HG03571 (cell line): ENCODE measurements around the gene MAPK4.

Experiments used
- ATAC-seq: cut with Tn5 transposase; IDR thresholded peaks from one replicate; pipeline ENCODE4 v1.9.1; 2021; ENCODE audit not compliant: unreplicated experiment

The MAPK4 gene

GRCh38 chr18:50653402-50654093 is 93.7 kb downstream of the MAPK4 start:
- ATAC-seq = no peak

GRCh38 chr18:50654211-50654610 is 94.3 kb downstream of the MAPK4 start:
- ATAC-seq = no peak

GRCh38 chr18:50654658-50655550 is 95.0 kb downstream of the MAPK4 start:
- ATAC-seq = no peak

- no peak for ATAC-seq
These were observed 96.5 kb downstream of the MAPK4 start for GRCh38 chr18:50656396-50656795.

- no peak for ATAC-seq
These were observed 97.1 kb downstream of the MAPK4 start for GRCh38 chr18:50656841-50657470.

GRCh38 chr18:50658601-50659000 is 98.7 kb downstream of the MAPK4 start:
- no peak for ATAC-seq

GRCh38 chr18:50659091-50660003 is 99.5 kb downstream of the MAPK4 start:
- ATAC-seq = no peak

- no peak for ATAC-seq
These were observed 101.1 kb downstream of the MAPK4 start for GRCh38 chr18:50661013-50661412.

GRCh38 chr18:50662177-50662576 is 102.3 kb downstream of the MAPK4 start:
- ATAC-seq = no peak

- no peak for ATAC-seq
These were observed 103.0 kb downstream of the MAPK4 start for GRCh38 chr18:50662775-50663383.

GRCh38 chr18:50663626-50664441 is 103.9 kb downstream of the MAPK4 start:
- ATAC-seq = no peak

- no peak for ATAC-seq
These were observed 105.1 kb downstream of the MAPK4 start for GRCh38 chr18:50665015-50665414.

- ATAC-seq = no peak
These were observed 105.6 kb downstream of the MAPK4 start for GRCh38 chr18:50665519-50665918.

- ATAC-seq = no peak
These were observed 106.6 kb downstream of the MAPK4 start for GRCh38 chr18:50666536-50666935.

GRCh38 chr18:50671376-50671775 is 111.5 kb downstream of the MAPK4 start:
- no peak for ATAC-seq

- ATAC-seq = no peak
These were observed 114.6 kb downstream of the MAPK4 start for GRCh38 chr18:50674307-50674980.

GRCh38 chr18:50675043-50675442 is 115.2 kb downstream of the MAPK4 start:
- no peak for ATAC-seq

GRCh38 chr18:50678651-50679050 is 118.8 kb downstream of the MAPK4 start:
- no peak for ATAC-seq

- ATAC-seq = no peak
These were observed 119.2 kb downstream of the MAPK4 start for GRCh38 chr18:50679056-50679455.
